Fibroblast of villous mesenchyme (primary cell): ENCODE results near the gene DNAJB14. TPM values are rescaled to one million over a fixed set of nuclear protein-coding genes. Genes with fewer than 3 reads are reported as not detected.
A peak's percentile ranks its signal among the peaks of the same experiment; 100 is the strongest.

Experiments
- DNase-seq: peaks from one replicate; pipeline ENCODE4 v3.0.0-alpha.2; 2010; ENCODE audit warnings: low read depth
- H3K4me3 ChIP-seq: 2 replicates; pipeline ENCODE4 v1.5.1; 2011; ENCODE audit warnings: low read depth, mild to moderate bottlenecking, low read length
- total RNA-seq: library from RNA; depleted of rRNA; stranded (reverse); fragments of >200 nt; gene quantifications from 2 replicates; pipeline ENCODE4 v1.2.3, GENCODE V29; 2012
- TF ChIP-seq, protein P1 (sequence below): IDR thresholded peaks from 2 replicates; pipeline ENCODE4 v1.5.1; 2012; ENCODE audit warnings: low read depth, mild to moderate bottlenecking, low read length; ENCODE audit not compliant: insufficient read depth

The DNAJB14 gene
- total RNA-seq, 1 donor: 54.8 TPM

DNA sequence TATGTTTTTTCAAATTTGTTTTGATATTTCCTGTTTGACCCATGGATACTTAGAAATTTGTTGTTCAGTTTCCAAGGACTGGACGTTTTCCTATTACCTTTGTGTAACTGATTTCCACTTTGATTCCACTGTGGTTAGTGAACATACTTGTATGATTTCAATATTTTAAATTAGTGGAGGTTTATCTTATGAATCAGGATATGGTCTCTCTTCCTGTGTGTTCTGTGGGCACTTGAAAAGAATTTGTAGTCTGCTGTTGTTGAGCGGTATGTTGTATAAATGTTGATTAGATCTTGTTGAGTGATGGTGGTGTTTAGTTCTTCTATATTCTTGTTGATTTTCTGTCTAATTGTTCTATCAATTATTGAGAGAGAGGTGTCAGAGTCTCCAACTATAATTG, 31.0 kb downstream of the DNAJB14 start:
- no peak for DNase-seq
- H3K4me3 ChIP-seq: no peak overlapping the region

DNA sequence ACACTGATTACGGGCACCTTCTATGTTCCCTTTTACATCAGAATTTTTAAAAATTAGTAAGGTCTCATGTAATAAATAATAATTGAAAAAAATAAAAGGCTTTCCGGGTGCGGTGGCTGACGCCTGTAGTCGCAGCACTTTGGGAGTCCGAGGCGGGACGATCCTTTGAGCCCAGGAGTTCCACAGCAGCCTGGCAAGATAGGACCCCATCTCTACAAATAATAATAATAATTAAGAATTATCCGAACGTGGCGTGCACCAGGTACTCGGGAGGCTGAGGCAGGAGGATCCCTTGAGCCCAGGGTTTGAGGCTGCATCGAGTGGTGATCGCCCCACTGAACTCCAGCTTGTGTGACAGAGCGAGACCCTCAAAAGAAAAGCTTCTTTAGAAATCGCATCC, 51.4 kb downstream of the DNAJB14 start:
- TF ChIP-seq, protein P1, sequence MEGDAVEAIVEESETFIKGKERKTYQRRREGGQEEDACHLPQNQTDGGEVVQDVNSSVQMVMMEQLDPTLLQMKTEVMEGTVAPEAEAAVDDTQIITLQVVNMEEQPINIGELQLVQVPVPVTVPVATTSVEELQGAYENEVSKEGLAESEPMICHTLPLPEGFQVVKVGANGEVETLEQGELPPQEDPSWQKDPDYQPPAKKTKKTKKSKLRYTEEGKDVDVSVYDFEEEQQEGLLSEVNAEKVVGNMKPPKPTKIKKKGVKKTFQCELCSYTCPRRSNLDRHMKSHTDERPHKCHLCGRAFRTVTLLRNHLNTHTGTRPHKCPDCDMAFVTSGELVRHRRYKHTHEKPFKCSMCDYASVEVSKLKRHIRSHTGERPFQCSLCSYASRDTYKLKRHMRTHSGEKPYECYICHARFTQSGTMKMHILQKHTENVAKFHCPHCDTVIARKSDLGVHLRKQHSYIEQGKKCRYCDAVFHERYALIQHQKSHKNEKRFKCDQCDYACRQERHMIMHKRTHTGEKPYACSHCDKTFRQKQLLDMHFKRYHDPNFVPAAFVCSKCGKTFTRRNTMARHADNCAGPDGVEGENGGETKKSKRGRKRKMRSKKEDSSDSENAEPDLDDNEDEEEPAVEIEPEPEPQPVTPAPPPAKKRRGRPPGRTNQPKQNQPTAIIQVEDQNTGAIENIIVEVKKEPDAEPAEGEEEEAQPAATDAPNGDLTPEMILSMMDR: no peak
- no peak for DNase-seq
- H3K4me3 ChIP-seq: peak overlapping the region; percentile 64

More for the DNA sequence above, 31.0 kb downstream of the DNAJB14 start:
- TF ChIP-seq, protein P1: no peak

DNA sequence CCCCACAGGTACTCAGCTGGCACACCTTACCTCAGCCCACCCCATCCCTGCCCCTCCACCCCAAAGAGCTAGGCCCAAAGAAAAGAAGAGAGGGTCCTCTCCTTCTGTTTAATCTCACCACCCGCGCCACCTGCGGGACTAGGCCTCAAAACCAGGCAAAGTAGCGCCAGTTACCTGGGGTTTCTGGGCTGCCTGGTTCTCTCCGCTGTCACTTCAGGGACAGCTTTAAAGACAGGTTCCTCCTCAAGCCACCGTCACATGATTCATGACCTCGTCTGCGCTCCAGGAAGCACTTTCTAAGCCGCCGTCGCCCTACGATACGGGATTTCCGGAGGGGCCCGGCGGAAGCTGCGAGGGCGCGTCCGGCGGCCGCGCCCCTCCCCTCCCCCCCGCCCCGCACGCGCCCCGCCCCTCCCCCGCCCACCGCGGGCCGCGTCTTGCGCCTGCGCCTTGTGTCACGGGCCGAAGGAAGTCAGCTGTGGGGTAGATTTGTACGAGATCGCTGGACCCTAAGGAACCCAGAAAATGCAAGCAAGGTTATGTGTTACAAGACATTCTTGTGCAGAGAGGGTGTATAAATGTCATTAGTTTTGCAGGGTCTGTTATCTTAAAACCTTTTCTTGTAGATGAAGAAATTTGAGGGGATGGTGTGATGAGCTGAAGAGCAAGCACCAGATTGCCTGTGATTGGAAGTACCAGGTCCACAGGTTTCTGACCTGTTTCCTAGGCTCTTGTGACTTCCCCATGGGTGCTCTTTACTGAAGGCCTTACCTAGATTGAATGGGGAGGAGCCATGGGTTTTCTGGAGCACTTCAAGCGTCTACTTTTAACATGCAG, 52.0 kb downstream of the DNAJB14 start, which contains the start of gene LAMTOR3:
TSS of gene LAMTOR3 (minus strand) at position 267 of the 837 bp plus-strand sequence. CDS start 464 bp downstream, outside the sequence.
- DNase-seq: peak; percentile 92
- peak within 1 kb of the TSS; percentile 99 for H3K4me3 ChIP-seq
- TF ChIP-seq, protein P1: no peak

DNA sequence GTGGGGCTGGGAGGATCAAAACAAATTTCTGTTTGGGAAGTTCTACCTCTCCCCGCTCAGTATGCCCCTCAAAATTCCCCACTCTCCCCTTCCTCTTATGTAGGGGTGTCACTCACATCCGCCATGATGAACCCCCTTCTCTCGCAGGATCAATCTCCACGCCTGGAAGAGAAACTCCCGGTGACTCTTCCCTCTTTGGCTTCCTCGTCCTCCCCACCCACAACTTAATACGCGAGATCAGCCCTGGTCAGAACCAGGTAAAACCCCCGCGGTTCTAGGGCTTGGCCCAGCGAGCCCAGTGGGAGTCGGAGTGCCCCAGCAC, 52.6 kb downstream of the DNAJB14 start:
- DNase-seq: peak; percentile 19
- H3K4me3 ChIP-seq: peak overlapping the region; percentile 99
- TF ChIP-seq, protein P1: no peak

DNA sequence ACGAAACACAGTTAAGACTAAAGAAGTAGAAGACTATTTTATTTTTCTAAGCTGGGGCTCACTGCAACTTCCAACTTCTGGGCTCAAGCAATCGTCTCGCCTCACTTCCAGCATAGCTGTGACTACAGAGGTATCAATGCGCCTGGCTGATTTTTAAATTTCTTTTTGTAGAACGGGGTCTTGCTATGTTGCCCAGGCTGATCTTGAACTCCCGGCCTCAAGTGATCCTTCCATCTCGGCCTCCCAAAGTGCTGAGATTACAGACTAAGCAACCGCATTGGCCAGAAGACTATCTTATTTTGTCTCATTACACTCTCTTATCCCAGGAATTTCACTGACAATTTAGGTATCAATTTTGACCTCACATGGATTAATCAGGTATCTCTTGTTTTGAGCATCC, 53.4 kb downstream of the DNAJB14 start:
- DNase-seq: no peak
- peak overlapping the region; percentile 99 for H3K4me3 ChIP-seq
- TF ChIP-seq, protein P1: no peak

DNA sequence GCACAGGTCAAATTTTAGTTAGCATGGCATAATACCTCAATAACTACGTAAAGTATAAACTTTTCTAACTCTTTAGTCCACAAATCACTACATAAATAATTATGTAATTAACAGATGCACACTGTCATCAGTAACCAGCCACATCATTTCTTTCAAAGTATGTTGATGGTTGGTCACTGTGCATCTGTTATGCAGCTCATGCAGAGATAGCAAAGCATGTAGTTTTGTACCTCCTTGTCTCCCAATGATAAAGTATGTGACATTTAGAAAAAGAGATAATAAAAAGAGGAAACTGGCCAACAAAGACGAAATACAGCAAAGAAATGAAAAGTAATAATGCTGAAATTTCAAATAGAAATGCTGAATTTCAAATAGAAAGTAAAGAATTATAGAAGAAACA, 55.1 kb downstream of the DNAJB14 start:
- no peak for DNase-seq
- no peak overlapping the region for H3K4me3 ChIP-seq
- TF ChIP-seq, protein P1: no peak

DNA sequence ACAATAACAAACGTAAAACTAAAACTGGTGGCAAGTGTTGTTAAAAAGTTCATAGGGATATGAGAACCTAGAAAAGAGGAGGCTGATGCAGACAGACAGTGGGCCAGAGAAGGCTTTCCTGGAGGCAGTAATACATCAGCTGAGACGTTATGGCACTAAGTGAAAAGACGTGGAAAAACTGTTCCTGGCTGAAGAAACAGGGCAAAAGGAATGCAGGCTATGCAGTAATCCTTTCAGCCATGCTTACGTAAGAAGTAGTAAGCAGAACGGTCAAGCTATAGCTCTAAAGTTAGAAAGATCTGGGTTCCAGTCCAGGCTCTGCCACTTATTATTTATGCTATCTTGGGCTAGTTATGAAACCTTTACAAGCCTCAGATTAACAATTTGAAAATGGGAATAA, 58.6 kb downstream of the DNAJB14 start:
- TF ChIP-seq, protein P1: no peak
- DNase-seq: peak; percentile 59
- H3K4me3 ChIP-seq: no peak overlapping the region
